Uterus (tissue), 2 donors: ENCODE data around the gene CDH10.

Source experiments
- CTCF ChIP-seq, 4 experiments: fragments of 200-600 bp in 2 of 4; fragments of 450-650 bp in 2 of 4; sonication (generic) in 2 of 4; IDR thresholded peaks; one replicate each; pipeline ENCODE4 v1.5.1; 2016 to 2019; ENCODE audit warnings: antibody characterized with exemption in 4 of 4, mild to moderate bottlenecking in 2 of 4, moderate library complexity in 1 of 4
- POLR2A ChIP-seq, 2 donors: fragments of 450-650 bp; IDR thresholded peaks; one replicate each; pipeline ENCODE4 v1.6.1; 2016; ENCODE audit warnings: antibody characterized with exemption in 2 of 2, mild to moderate bottlenecking in 1 of 2, moderate library complexity in 1 of 2

GRCh38 chr5:24606971-24607370 lies 37.8 kb downstream of the CDH10 start:
- TF ChIP-seq CTCF (IDR thresholded peaks at IDR 0.05) (no peak), POLR2A (IDR thresholded peaks at IDR 0.05) (no peak)
